GM19023 (cell line): Measurements from ENCODE around the gene USP36.
A peak's percentile ranks its signal among the peaks of the same experiment; 100 is the strongest.
"Not testable (repeated sequence)": the region's sequence is repeated elsewhere in the genome, so short reads cannot be mapped to it uniquely, and the experiment has no call there.

Experiments
- ATAC-seq: cut with Tn5 transposase; IDR thresholded peaks from one replicate; pipeline ENCODE4 v1.9.1; 2021; ENCODE audit warnings: mild to moderate bottlenecking, moderate library complexity; ENCODE audit not compliant: unreplicated experiment

Gene USP36

GRCh38 chr17:78794864-78795640, 45.6 kb downstream of the USP36 start:
- no peak for ATAC-seq

DNA sequence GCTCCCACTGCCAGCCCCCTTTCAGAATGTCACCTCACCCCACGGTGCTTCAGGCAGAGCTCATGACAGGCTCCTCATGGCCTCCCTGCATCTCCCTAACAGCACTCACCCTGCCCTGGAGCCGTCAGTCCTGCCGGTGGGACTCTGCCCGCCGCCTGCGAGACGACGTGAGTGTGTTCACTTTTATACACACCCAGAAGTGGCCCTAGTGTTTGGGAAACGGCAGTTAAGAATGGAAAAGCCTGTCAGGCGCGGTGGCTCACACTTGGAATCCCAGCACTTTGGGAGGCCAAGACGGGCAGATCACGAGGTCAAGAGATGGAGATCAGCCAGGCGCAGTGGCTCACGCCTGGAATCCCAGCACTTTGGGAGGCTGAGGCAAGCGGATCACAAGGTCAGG, 46.2 kb downstream of the USP36 start:
- ATAC-seq, result no peak

GRCh38 chr17:78793968-78794367, 46.6 kb downstream of the USP36 start:
- ATAC-seq, result no peak

- no peak for ATAC-seq
Observed at GRCh38 chr17:78793415-78793814, 47.2 kb downstream of the USP36 start.

DNA sequence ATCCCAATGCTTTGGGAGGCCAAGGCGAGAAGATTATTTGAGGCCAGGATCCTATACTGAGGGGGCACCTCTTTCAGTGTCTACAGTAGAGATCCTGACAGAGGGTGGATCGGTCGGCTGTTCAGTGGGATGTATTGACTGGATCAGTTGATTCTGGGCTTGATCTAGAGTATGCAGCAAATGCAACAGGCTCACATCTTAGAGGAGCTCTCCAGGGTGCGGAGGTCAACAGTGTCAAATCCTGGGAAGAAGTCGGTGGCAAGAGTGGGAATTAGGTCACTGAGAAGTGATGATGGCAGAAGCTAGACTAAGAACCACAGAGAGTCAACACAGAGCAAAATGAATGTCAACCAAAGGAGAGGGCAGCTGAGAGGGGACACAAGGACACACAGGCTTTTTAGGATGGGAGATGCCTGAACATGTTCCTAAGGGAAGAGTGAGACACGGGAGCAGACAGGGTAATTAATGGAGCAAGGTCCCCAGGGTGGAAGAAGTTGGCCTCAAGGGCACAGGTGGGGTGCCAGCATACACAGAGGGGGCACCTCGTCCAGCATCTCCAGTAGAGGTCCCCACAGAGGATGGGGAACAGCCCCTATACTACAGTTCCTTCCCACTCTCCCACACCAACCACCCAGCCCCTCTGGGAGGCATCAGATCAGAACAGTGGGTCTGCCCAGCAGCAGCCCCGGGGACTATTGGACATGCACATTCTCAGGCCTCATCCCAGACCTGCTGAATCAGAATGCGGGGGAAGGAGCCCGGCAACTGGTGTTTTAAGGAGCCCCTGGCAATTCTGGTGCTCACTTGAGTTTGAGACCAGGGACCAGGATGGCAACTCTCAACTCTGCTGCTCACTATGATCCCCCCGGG, 48.5 kb downstream of the USP36 start:
- ATAC-seq, result no peak

DNA sequence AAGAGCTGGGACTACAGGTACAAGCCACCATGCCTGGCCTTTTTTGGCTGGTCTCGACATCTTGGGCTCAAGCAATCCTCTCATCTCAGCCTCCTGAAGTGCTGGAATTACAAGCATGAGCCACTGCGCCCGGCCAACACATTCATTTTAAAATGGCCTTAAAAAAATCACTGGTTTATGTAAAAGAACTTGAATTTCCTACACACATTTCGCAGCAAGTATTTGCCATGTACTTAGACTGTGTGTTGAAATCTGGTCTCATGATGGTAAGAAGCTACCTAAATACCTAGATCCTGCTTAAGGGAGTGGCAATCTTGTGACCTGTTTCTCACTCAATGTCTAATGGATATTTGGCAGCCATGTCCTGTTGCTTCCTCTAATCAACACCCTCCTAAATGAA, 50.1 kb downstream of the USP36 start:
- no peak for ATAC-seq

GRCh38 chr17:78789663-78790181, 50.9 kb downstream of the USP36 start:
- no peak for ATAC-seq

- ATAC-seq, result no peak
Observed at GRCh38 chr17:78789149-78789662, 51.4 kb downstream of the USP36 start.

DNA sequence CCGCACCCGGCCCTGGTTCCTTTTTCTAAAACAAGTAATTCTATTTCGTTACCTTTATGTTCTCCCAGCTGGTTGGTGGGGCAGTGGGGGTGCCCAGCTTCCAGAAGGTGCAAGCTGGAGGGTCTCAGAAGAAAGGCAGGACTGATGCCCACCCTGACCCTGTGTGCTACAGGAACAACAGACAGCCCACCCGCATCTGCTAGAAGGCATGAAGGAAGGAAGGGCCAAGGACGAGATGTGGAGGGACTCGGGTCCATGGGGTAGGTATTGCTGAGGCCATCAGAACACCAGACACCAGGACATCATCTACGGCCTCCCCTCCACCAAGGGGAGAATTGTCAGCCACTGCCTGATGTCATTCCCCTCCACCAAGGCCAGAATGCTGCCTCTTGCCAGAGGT, 52.2 kb downstream of the USP36 start:
- no peak for ATAC-seq

- ATAC-seq, result no peak
Observed at GRCh38 chr17:78787444-78787843, 53.2 kb downstream of the USP36 start.

DNA sequence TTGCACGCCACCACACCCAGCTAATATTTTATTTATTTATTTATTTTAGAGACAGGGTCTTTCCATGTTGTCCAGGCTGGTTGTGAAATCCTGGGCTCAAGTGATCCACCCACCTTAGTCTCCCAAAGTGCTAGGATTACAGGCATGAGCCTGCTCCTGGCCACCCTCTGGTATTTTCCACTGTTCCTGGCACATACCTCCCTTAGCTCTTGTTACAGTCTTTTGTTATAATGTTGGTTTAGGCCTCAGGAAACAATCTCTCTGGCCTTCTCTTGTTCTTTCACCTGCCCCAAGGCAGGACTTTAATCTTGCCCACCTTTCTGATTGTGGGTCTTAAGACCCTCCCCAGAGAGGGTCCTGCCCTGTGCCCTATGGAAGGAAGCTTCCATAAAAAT, 55.0 kb downstream of the USP36 start:
- ATAC-seq, result no peak

- ATAC-seq, result no peak
Observed at GRCh38 chr17:78785011-78785662, 55.5 kb downstream of the USP36 start.

- ATAC-seq, result no peak
Observed at GRCh38 chr17:78784352-78784751, 56.3 kb downstream of the USP36 start.

GRCh38 chr17:78783711-78784324, 56.8 kb downstream of the USP36 start:
- no peak for ATAC-seq

DNA sequence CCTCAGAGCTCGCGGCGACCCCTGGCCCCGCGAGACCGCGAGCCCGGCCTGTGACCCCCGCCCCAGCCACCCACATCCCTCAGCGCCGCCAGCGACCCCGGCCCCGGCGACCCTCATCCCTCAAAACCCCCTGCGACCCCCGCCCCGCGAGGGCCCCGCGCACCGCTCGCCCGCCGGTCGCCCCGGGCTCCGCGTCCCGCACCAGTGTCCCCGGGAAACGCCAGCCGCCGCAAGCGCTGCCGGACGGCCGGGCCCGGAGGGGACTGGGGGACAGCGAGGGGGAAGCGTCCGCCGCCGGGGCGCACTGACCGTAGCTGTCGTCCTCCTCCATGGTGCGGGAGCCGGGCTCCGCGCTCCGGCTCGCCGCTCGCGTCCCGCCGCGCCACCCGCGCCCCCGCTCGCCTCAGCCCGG, 58.7 kb downstream of the USP36 start, which contains the start of gene CYTH1:
Gene CYTH1, minus strand, starts transcription at position 381 of the 412 bp plus-strand sequence. Its CDS starts 50 bp downstream, at position 331.
- peak; percentile 10 for ATAC-seq

- ATAC-seq, result no peak
Observed at GRCh38 chr17:78781104-78781892, 59.3 kb downstream of the USP36 start.

- ATAC-seq, result no peak
Observed at GRCh38 chr17:78780335-78780734, 60.3 kb downstream of the USP36 start.

DNA sequence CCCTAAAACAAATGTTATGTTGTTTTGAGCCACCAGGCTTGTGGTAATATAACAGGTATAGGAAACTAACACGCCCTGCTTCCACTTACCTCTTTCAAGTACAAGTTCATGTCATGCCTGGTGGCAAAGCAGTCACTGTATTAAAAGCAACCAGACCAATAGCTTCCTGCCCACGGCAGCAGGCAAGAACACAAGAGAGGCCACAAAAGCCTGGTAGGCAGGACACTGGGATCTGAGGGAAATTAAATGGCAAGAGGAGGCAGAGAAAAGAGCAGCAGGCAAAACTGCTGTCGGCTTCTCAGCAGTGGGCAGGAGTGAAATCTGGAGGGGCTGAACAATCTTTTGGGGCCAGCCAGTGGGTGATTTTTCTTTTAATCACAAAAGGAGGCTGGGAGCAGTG, 60.8 kb downstream of the USP36 start:
- ATAC-seq, result no peak

DNA sequence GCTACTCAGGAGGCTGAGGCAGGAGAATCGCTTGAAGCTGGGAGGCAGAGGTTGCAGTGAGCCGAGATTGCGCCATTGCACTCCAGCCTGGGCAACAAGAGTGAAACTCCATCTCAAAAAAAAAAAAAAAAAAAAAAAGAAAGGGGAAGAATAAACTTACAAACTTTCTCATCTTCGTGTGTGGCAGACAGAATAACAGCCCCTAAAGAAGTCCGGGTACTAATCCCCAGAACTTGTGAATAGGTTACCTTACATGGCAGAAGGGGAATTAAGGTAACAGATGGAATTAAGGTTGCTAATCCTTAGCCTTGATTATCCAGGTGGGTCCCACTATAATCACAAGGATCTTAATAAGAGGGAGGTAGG, 61.3 kb downstream of the USP36 start:
- not testable (repeated sequence) for ATAC-seq

DNA sequence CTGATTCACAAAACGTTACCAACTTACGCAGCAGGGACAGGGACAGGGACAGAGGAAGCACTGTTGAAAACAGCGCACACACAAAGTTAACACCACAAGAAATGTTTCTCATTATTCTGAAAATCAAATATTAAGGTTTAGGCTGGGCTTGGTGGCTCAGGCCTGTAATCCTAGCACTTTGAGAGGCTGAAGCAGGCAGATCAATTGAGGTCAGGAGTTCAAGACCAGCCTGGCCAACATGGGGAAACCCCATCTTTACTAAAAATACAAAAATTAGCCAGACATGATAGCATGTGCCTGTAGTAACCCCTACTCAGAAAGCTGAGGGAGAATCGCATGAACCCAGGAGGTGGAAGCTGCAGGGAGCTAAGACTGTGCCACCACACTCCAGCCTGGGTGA, 62.7 kb downstream of the USP36 start:
- no peak for ATAC-seq
